Measurements from ENCODE around the gene METTL1.

GRCh38 chr12:57813111-57813970, 41.4 kb upstream of the METTL1 start:
- no peak for TF ChIP-seq CTCF (IDR thresholded peaks at IDR 0.05)
- no peak for TF ChIP-seq ZFX (IDR thresholded peaks at IDR 0.05; ENCODE audit: borderline replicate concordance)
